Activated CD4-positive, alpha-beta T cell treated with anti-CD3 and anti-CD28 coated beads for 24 hours (primary cell): ENCODE results near the gene CAPN11.
A peak's percentile ranks its signal among the peaks of the same experiment; 100 is the strongest.

Source experiments
- DNase-seq, 2 donors: peaks; one replicate each; pipeline ENCODE4 v3.0.0-alpha.2; 2020; ENCODE audit warnings: low read depth in 2 of 2

The CAPN11 gene

GRCh38 chr6:44214307-44214706 is 55.7 kb downstream of the CAPN11 start:
- DNase-seq = no peak

- DNase-seq = no peak
Measured at GRCh38 chr6:44216677-44217331, 58.2 kb downstream of the CAPN11 start, which contains the start of gene MYMX. MYMX (plus strand) TSS chr6:44216926; CDS start chr6:44217472, 546 bp downstream.

GRCh38 chr6:44217332-44218143 is 58.9 kb downstream of the CAPN11 start:
- DNase-seq = no peak

GRCh38 chr6:44219053-44219814 is 60.6 kb downstream of the CAPN11 start:
- no peak for DNase-seq

GRCh38 chr6:44219815-44220784 is 61.5 kb downstream of the CAPN11 start:
- no peak for DNase-seq

GRCh38 chr6:44220913-44221290 is 62.3 kb downstream of the CAPN11 start:
- no peak for DNase-seq

GRCh38 chr6:44221291-44221960 is 62.8 kb downstream of the CAPN11 start:
- peak; percentile 52 to 68 for DNase-seq

GRCh38 chr6:44221961-44222335 is 63.3 kb downstream of the CAPN11 start:
- DNase-seq = no peak

GRCh38 chr6:44222486-44223318 is 64.1 kb downstream of the CAPN11 start:
- no peak for DNase-seq

GRCh38 chr6:44223319-44224028 is 64.9 kb downstream of the CAPN11 start, which contains the start of gene SLC29A1:
SLC29A1 (plus strand) TSS chr6:44223595; CDS start chr6:44227314, 3,719 bp downstream.
- peak; percentile 77 for DNase-seq

- no peak for DNase-seq
Measured at GRCh38 chr6:44224029-44224964, 65.7 kb downstream of the CAPN11 start.

- DNase-seq = no peak
Measured at GRCh38 chr6:44224965-44225305, 66.3 kb downstream of the CAPN11 start.

- no peak for DNase-seq
Measured at GRCh38 chr6:44225579-44226325, 67.1 kb downstream of the CAPN11 start.

GRCh38 chr6:44226368-44227147 is 67.9 kb downstream of the CAPN11 start:
- no peak for DNase-seq

- DNase-seq = no peak
Measured at GRCh38 chr6:44227148-44227793, 68.7 kb downstream of the CAPN11 start.

- no peak for DNase-seq
Measured at GRCh38 chr6:44228031-44228430, 69.4 kb downstream of the CAPN11 start.
